Gastrocnemius medialis (tissue), 4 donors: ENCODE measurements around the gene MED13L.
"Not testable (repeated sequence)": the region's sequence is repeated elsewhere in the genome, so short reads cannot be mapped to it uniquely, and the experiment has no call there.

ENCODE experiments used
- CTCF ChIP-seq, 5 experiments: fragments of 450-650 bp in 3 of 5; fragments of 200-600 bp in 2 of 5; sonication (generic) in 2 of 5; IDR thresholded peaks in 4 of 5; conservative IDR thresholded peaks in 1 of 5; 1 replicate in 4 of 5; 2 replicates in 1 of 5; pipeline ENCODE4 v1.5.1; 2016 to 2019; ENCODE audit warnings: antibody characterized with exemption in 5 of 5, mild to moderate bottlenecking in 3 of 5, moderate library complexity in 3 of 5
- POLR2A ChIP-seq, 2 donors: fragments of 450-650 bp; IDR thresholded peaks; one replicate each; pipeline ENCODE4 v1.6.1; 2017; ENCODE audit warnings: antibody characterized with exemption in 2 of 2, mild to moderate bottlenecking in 2 of 2, moderate library complexity in 2 of 2

DNA sequence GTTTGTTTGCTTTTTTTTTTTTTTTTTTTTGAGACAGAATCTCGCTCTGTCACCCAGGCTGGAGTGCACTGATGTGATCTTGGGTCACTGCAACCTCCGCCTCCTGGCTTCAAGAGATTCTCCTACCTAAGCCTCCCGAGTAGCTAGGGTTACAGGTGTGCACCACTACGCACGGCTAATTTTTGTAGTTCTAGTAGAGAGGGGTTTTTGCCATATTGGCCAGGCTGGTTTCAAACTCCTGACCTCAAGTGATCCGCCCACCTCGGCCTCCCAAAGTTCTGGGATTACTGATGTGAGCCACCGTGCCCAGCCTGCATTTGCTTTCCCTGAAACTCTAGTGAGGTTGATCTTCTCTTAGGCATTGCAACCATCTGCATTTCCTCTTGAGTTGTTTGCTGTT, 6.4 kb upstream of the MED13L start:
- TF ChIP-seq CTCF (IDR thresholded peaks at IDR 0.05 in 4 of 5, conservative IDR thresholded peaks at IDR 0.05 in 1 of 5); POLR2A (IDR thresholded peaks at IDR 0.05): not testable (repeated sequence)
